Astrocyte (in vitro differentiated cells and primary cell): Measurements from ENCODE around the gene MMEL1. TPM values are rescaled to one million over a fixed set of nuclear protein-coding genes. Genes with fewer than 3 reads are reported as not detected.

ENCODE experiments used
- DNase-seq: peaks from one replicate; pipeline ENCODE4 v3.0.0-alpha.2; 2010; ENCODE audit warnings: low read depth
- FAIRE-seq: peaks from 2 replicates; lab custom pipeline; 2011; peaks lifted over from hg19 to GRCh38; lab: Jason Lieb, UNC
- H2AFZ ChIP-seq: 2 replicates; pipeline ENCODE4 v1.6.0; 2012; ENCODE audit warnings: low read depth, low read length, inconsistent platforms
- H3K27ac ChIP-seq: 2 replicates; pipeline ENCODE4 v1.5.1; 2011; ENCODE audit warnings: low read depth, low read length, inconsistent platforms
- H3K27me3 ChIP-seq: 2 replicates; pipeline ENCODE4 v1.6.0; 2011; ENCODE audit warnings: low read length, inconsistent platforms; ENCODE audit not compliant: insufficient read depth
- H3K36me3 ChIP-seq: 2 replicates; pipeline ENCODE4 v1.5.1; 2011; ENCODE audit warnings: low read length, inconsistent platforms; ENCODE audit not compliant: insufficient read depth
- H3K4me1 ChIP-seq: 2 replicates; pipeline ENCODE4 v1.5.1; 2011; ENCODE audit warnings: low read length, inconsistent platforms; ENCODE audit not compliant: insufficient read depth
- H3K4me2 ChIP-seq: 2 replicates; pipeline ENCODE4 v1.6.0; 2012; ENCODE audit warnings: low read length, inconsistent platforms
- H3K4me3 ChIP-seq: 2 replicates; pipeline ENCODE4 v1.5.1; 2011; ENCODE audit warnings: low read depth, mild to moderate bottlenecking, low read length, inconsistent platforms; ENCODE audit not compliant: insufficient read depth
- H3K79me2 ChIP-seq: 2 replicates; pipeline ENCODE4 v1.6.0; 2012; ENCODE audit warnings: mild to moderate bottlenecking, low read length, inconsistent platforms; ENCODE audit not compliant: insufficient read depth
- H3K9ac ChIP-seq: 2 replicates; pipeline ENCODE4 v1.6.0; 2012; ENCODE audit warnings: mild to moderate bottlenecking, low read length, inconsistent platforms
- H3K9me3 ChIP-seq: 2 replicates; pipeline ENCODE4 v1.5.1; 2012; ENCODE audit warnings: low read depth, mild to moderate bottlenecking, low read length, inconsistent platforms; ENCODE audit not compliant: insufficient read depth
- H4K20me1 ChIP-seq: 2 replicates; pipeline ENCODE4 v1.6.0; 2012; ENCODE audit warnings: low read length, inconsistent platforms; ENCODE audit not compliant: insufficient read depth
- H3K27ac Mint-ChIP-seq: one replicate; pipeline ENCODE4 v1.8.0; 2021; ENCODE audit warnings: mild to moderate bottlenecking, mixed read lengths; ENCODE audit not compliant: unreplicated experiment
- H3K27me3 Mint-ChIP-seq: one replicate; pipeline ENCODE4 v1.8.0; 2021; ENCODE audit warnings: low read depth, mixed read lengths; ENCODE audit not compliant: unreplicated experiment
- H3K36me3 Mint-ChIP-seq: one replicate; pipeline ENCODE4 v1.8.0; 2021; ENCODE audit warnings: low read depth, mixed read lengths; ENCODE audit not compliant: unreplicated experiment
- H3K4me1 Mint-ChIP-seq: one replicate; pipeline ENCODE4 v1.8.0; 2021; ENCODE audit warnings: low read depth, mixed read lengths; ENCODE audit not compliant: unreplicated experiment
- H3K4me3 Mint-ChIP-seq: one replicate; pipeline ENCODE4 v1.8.0; 2021; ENCODE audit warnings: mild to moderate bottlenecking, moderate library complexity, mixed read lengths; ENCODE audit not compliant: unreplicated experiment
- H3K9me3 Mint-ChIP-seq: one replicate; pipeline ENCODE4 v1.8.0; 2021; ENCODE audit warnings: mild to moderate bottlenecking, mixed read lengths; ENCODE audit not compliant: unreplicated experiment
- CTCF ChIP-seq: IDR thresholded peaks from 2 replicates; pipeline ENCODE4 v1.5.1; 2011; ENCODE audit warnings: low read depth, mild to moderate bottlenecking, inconsistent platforms, low read length, moderate library complexity; ENCODE audit not compliant: insufficient read depth
- EZH2 ChIP-seq: IDR thresholded peaks from 2 replicates; pipeline ENCODE4 v1.6.1; 2012; ENCODE audit warnings: mild to moderate bottlenecking, low read length, inconsistent platforms; ENCODE audit not compliant: insufficient read depth
- total RNA-seq: library from RNA; stranded (reverse); gene quantifications from 2 replicates; pipeline ENCODE4 v1.2.1, GENCODE V29; 2021

The MMEL1 gene
- total RNA-seq, 1 donor from 2014 or later = not detected

GRCh38 chr1:2610036-2610959 lies 22.5 kb downstream of the MMEL1 start:
- no peaks in the 10 kb centered on the region for H3K36me3 Mint-ChIP-seq
- FAIRE-seq (no peak), DNase-seq (no peak)
- no peak overlapping the region for H2AFZ ChIP-seq
- H3K9me3 ChIP-seq = no peaks in the 10 kb centered on the region
- peaks cover 7% of the 10 kb centered on the region for H3K27me3 ChIP-seq
- peaks cover 14% of the 10 kb centered on the region for H3K27me3 Mint-ChIP-seq
- H3K4me1 Mint-ChIP-seq = no peaks in the 10 kb centered on the region
- H3K79me2 ChIP-seq = no peaks in the 10 kb centered on the region
- peaks cover 9% of the 10 kb centered on the region for H3K9me3 Mint-ChIP-seq
- H3K4me3 Mint-ChIP-seq = no peak overlapping the region
- no peak overlapping the region for H3K27ac ChIP-seq
- no peaks in the 10 kb centered on the region for H3K36me3 ChIP-seq
- TF ChIP-seq CTCF = no peak
- peak; percentile 8 for TF ChIP-seq EZH2
- H4K20me1 ChIP-seq = no peaks in the 10 kb centered on the region
- no peak overlapping the region for H3K9ac ChIP-seq
- no peak overlapping the region for H3K4me3 ChIP-seq
- peak overlapping the region; percentile 39 for H3K4me2 ChIP-seq
- H3K27ac Mint-ChIP-seq = no peak overlapping the region
- peaks cover 8% of the 10 kb centered on the region for H3K4me1 ChIP-seq

- Histone ChIP-seq H3K4me3 (no peak overlapping the region), H3K27ac (no peak overlapping the region), H2AFZ (no peak overlapping the region), H3K9ac (no peak overlapping the region), H3K9me3 (no peaks in the 10 kb centered on the region), H3K36me3 (no peaks in the 10 kb centered on the region), H3K79me2 (no peaks in the 10 kb centered on the region), H3K4me2 (no peak overlapping the region), H3K4me1 (peaks cover 8% of the 10 kb centered on the region), H3K27me3 (peaks cover 7% of the 10 kb centered on the region), H4K20me1 (no peaks in the 10 kb centered on the region)
- Mint-ChIP-seq H3K4me3 (no peak overlapping the region), H3K4me1 (no peaks in the 10 kb centered on the region), H3K27ac (no peak overlapping the region), H3K27me3 (peaks cover 14% of the 10 kb centered on the region), H3K9me3 (peaks cover 7% of the 10 kb centered on the region), H3K36me3 (no peaks in the 10 kb centered on the region)
- no peak for DNase-seq
- no peak for FAIRE-seq
- TF ChIP-seq CTCF (no peak), EZH2 (peak; percentile 12)
These were observed 23.3 kb downstream of the MMEL1 start for GRCh38 chr1:2609319-2610035.
